ENCODE results near the gene DPYD. TPM values are rescaled to one million over a fixed set of nuclear protein-coding genes. Genes with fewer than 3 reads are reported as not detected.

DPYD gene
- total and polyA plus RNA-seq, 7 donors, result 2.5 to 7.3 (median 5.1) TPM

- peak overlapping the region; percentile 92 for H3K27ac ChIP-seq
- TF ChIP-seq, protein P1, sequence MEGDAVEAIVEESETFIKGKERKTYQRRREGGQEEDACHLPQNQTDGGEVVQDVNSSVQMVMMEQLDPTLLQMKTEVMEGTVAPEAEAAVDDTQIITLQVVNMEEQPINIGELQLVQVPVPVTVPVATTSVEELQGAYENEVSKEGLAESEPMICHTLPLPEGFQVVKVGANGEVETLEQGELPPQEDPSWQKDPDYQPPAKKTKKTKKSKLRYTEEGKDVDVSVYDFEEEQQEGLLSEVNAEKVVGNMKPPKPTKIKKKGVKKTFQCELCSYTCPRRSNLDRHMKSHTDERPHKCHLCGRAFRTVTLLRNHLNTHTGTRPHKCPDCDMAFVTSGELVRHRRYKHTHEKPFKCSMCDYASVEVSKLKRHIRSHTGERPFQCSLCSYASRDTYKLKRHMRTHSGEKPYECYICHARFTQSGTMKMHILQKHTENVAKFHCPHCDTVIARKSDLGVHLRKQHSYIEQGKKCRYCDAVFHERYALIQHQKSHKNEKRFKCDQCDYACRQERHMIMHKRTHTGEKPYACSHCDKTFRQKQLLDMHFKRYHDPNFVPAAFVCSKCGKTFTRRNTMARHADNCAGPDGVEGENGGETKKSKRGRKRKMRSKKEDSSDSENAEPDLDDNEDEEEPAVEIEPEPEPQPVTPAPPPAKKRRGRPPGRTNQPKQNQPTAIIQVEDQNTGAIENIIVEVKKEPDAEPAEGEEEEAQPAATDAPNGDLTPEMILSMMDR (IDR thresholded peaks at IDR 0.05), result no peak
- DNase-seq, result no peak
- intact Hi-C loops (cut with DNase I), result loop anchor here in 1 of 2 donors (5.0 kb wide), 1 partner anchor 132 kb away; no protein-coding TSS in a partner anchor
- H3K4me1 ChIP-seq, result peaks cover 23% of the 10 kb centered on the region
- H3K9me3 ChIP-seq, result no peaks in the 10 kb centered on the region
- H3K27me3 ChIP-seq (ENCODE audit: insufficient read depth in 3 of 3, low read length in 2 of 3), result no peaks in the 10 kb centered on the region
- WGBS, 3 donors, result 0% methylated on average over 22 to 24 of the region's 24 CpGs
- H3K4me3 ChIP-seq, result peak overlapping the region; percentile 89
- no peaks in the 10 kb centered on the region for H3K36me3 ChIP-seq (ENCODE audit: insufficient read depth in 1 of 2, low read depth in 1 of 2)
- ATAC-seq, result peak; percentile 71 to 79 (median 72)
Observed at GRCh38 chr1:97920276-97920831, 480 bp downstream of the DPYD start.

- WGBS, 3 donors, result 3 to 16% (median 6%) methylated on average over 6 of the region's 6 CpGs
- peaks cover 23% of the 10 kb centered on the region for H3K4me1 ChIP-seq
- H3K9me3 ChIP-seq, result no peaks in the 10 kb centered on the region
- H3K27ac ChIP-seq, result peak overlapping the region; percentile 92
- peak in 1 of 4 donors; percentile 44 for ATAC-seq
- peak overlapping the region; percentile 89 for H3K4me3 ChIP-seq
- no peak for DNase-seq
- intact Hi-C loops (cut with DNase I), result loop anchor here in 1 of 2 donors (5.0 kb wide), 1 partner anchor 133 kb away; no protein-coding TSS in a partner anchor
- TF ChIP-seq, protein P1 (IDR thresholded peaks at IDR 0.05), result no peak
- no peaks in the 10 kb centered on the region for H3K36me3 ChIP-seq (ENCODE audit: insufficient read depth in 1 of 2, low read depth in 1 of 2)
- no peaks in the 10 kb centered on the region for H3K27me3 ChIP-seq (ENCODE audit: insufficient read depth in 3 of 3, low read length in 2 of 3)
Observed at GRCh38 chr1:97919585-97920261, 1.1 kb downstream of the DPYD start.

- TF ChIP-seq, protein P1 (IDR thresholded peaks at IDR 0.05), result no peak
- no peaks in the 10 kb centered on the region for H3K9me3 ChIP-seq
- H3K36me3 ChIP-seq (ENCODE audit: insufficient read depth in 1 of 2, low read depth in 1 of 2), result no peaks in the 10 kb centered on the region
- no peak for ATAC-seq
- DNase-seq, result no peak
- intact Hi-C loops (cut with DNase I), result no loop called here
- peak overlapping the region; percentile 89 for H3K4me3 ChIP-seq
- 25 to 60% (median 32%) methylated on average over 1 of the region's 1 CpG for WGBS, 3 donors
- peaks cover 23% of the 10 kb centered on the region for H3K4me1 ChIP-seq
- peak overlapping the region; percentile 92 for H3K27ac ChIP-seq
- H3K27me3 ChIP-seq (ENCODE audit: insufficient read depth in 3 of 3, low read length in 2 of 3), result no peaks in the 10 kb centered on the region
Observed at GRCh38 chr1:97918961-97919360, 1.9 kb downstream of the DPYD start.

- Histone ChIP-seq H3K9me3 (no peaks in the 10 kb centered on the region), H3K4me3 (no peak overlapping the region), H3K27ac (no peak overlapping the region), H3K4me1 (peaks cover 15% of the 10 kb centered on the region), H3K27me3 (ENCODE audit: insufficient read depth in 3 of 3, low read length in 2 of 3) (no peaks in the 10 kb centered on the region), H3K36me3 (ENCODE audit: insufficient read depth in 1 of 2, low read depth in 1 of 2) (no peaks in the 10 kb centered on the region)
- 83 to 87% (median 84%) methylated on average over 3 of the region's 3 CpGs for WGBS, 3 donors
- intact Hi-C loops (cut with DNase I), result no loop called here
- TF ChIP-seq, protein P1 (IDR thresholded peaks at IDR 0.05), result no peak
- ATAC-seq (no peak), DNase-seq (no peak)
Observed at GRCh38 chr1:97913506-97914139, 7.2 kb downstream of the DPYD start.

All from psoas muscle (tissue), 8 donors.